K562 (cell line): Measurements from ENCODE around the gene TCF4. TPM values are rescaled to one million over a fixed set of nuclear protein-coding genes. Genes with fewer than 3 reads are reported as not detected.
A peak's percentile ranks its signal among the peaks of the same experiment; 100 is the strongest.

ENCODE experiments used
- ATAC-seq: fragments of 200-7000 bp; cut with Tn5 transposase; 3 replicates; pipeline ENCODE4 v1.9.1; 2020; ENCODE audit warnings: moderate library complexity
- BruUV-seq: library from RNA; stranded (reverse); fragments of 400-500 nt; replicated peaks from 2 replicates; lab custom pipeline; 2021; lab: Mats Ljungman, UMichigan
- CTCF ChIA-PET: fragments of 300-600 bp; formaldehyde crosslinking; extraction: SDS; loops from one replicate; lab custom pipeline; 2021; ENCODE audit warnings: low intra/inter-chr PET ratio; lab: Yijun Ruan, JAX
- POLR2A ChIA-PET: fragments of 300-600, 350-650 bp; sonication (Branson Sonifier 250); formaldehyde crosslinking; extraction: SDS; loops from one replicate; lab custom pipeline; 2021; ENCODE audit warnings: antibody characterized with exemption, inconsistent platforms; lab: Yijun Ruan, JAX
- DNase-seq, 4 experiments: peaks; one replicate each; pipeline versions ENCODE4 v3.0.0 to v3.0.0-alpha.2; 2011 to 2018; ENCODE audit warnings: low spot score in 3 of 4, mixed read lengths in 3 of 4; ENCODE audit errors: extremely low read depth in 1 of 4
- FAIRE-seq: peaks from 2 replicates; lab custom pipeline; 2011; peaks lifted over from hg19 to GRCh38; lab: Jason Lieb, UNC
- H2AFZ ChIP-seq: 2 replicates; pipeline ENCODE4 v1.6.0; 2011; ENCODE audit warnings: low read depth, low read length, control low read depth, inconsistent platforms
- H3K27ac ChIP-seq: fragments of 200-600 bp; 3 replicates; pipeline ENCODE4 v1.8.0; 2011; ENCODE audit warnings: low read depth, mild to moderate bottlenecking, control low read depth, inconsistent platforms, low read length, moderate library complexity, mixed read lengths; ENCODE audit errors: extremely low read depth
- H3K27me3 ChIP-seq, 2 experiments: fragments of 300-600 bp in 1 of 2; 2 replicates in 1 of 2; 3 replicates in 1 of 2; pipeline versions ENCODE4 v1.6.0 to v1.8.0; 2011; ENCODE audit warnings: inconsistent platforms in 2 of 2, low read length in 2 of 2, mild to moderate bottlenecking in 1 of 2, mixed read lengths in 1 of 2, moderate library complexity in 1 of 2; ENCODE audit not compliant: control insufficient read depth in 2 of 2, insufficient read depth in 2 of 2
- H3K36me3 ChIP-seq: fragments of 300-600 bp; 3 replicates; pipeline ENCODE4 v1.8.0; 2011; ENCODE audit warnings: mild to moderate bottlenecking, low read length, inconsistent platforms; ENCODE audit not compliant: control insufficient read depth, insufficient read depth
- H3K4me1 ChIP-seq, 2 experiments: fragments of 200-600 bp in 1 of 2; replicated peaks in 1 of 2; 2 replicates in 1 of 2; 3 replicates in 1 of 2; pipeline versions ENCODE4 v1.5.1 to v1.8.0; 2011; ENCODE audit warnings: inconsistent platforms in 2 of 2, low read length in 2 of 2, mild to moderate bottlenecking in 1 of 2, mixed read lengths in 1 of 2, moderate library complexity in 1 of 2; ENCODE audit not compliant: control insufficient read depth in 2 of 2, insufficient read depth in 2 of 2
- H3K4me2 ChIP-seq: 2 replicates; pipeline ENCODE4 v1.6.1; 2011; ENCODE audit warnings: low read length, control low read depth, inconsistent platforms, mixed read lengths; ENCODE audit not compliant: insufficient read depth
- H3K4me3 ChIP-seq: fragments of 200-600 bp; sonication (generic), shearing (Covaris generic); 2 replicates; pipeline ENCODE4 v1.5.1; 2016; ENCODE audit warnings: control low read depth, inconsistent platforms
- H3K79me2 ChIP-seq: fragments of 200-600 bp; 3 replicates; pipeline ENCODE4 v1.8.0; 2011; ENCODE audit warnings: low read length, inconsistent platforms; ENCODE audit not compliant: control insufficient read depth, insufficient read depth
- H3K9ac ChIP-seq, 2 experiments: 2 replicates each; pipeline versions ENCODE4 v1.6.0 to v1.6.1; 2011; ENCODE audit warnings: low read depth in 2 of 2, low read length in 2 of 2, control low read depth in 1 of 2, inconsistent platforms in 1 of 2, mild to moderate bottlenecking in 1 of 2, mixed read lengths in 1 of 2; ENCODE audit not compliant: insufficient read depth in 1 of 2
- H3K9me1 ChIP-seq: one replicate; pipeline ENCODE4 v1.6.0; 2011; ENCODE audit warnings: inconsistent platforms, mild to moderate bottlenecking, low read length, moderate library complexity; ENCODE audit not compliant: control insufficient read depth, insufficient read depth
- H3K9me3 ChIP-seq: replicated peaks from 2 replicates; pipeline ENCODE4 v1.5.1; 2011; ENCODE audit warnings: low read depth, low read length, inconsistent platforms; ENCODE audit not compliant: control insufficient read depth, insufficient read depth
- H4K20me1 ChIP-seq: replicated peaks from 2 replicates; pipeline ENCODE4 v1.6.1; 2011; ENCODE audit warnings: low read length, inconsistent platforms, mixed read lengths; ENCODE audit not compliant: control insufficient read depth, insufficient read depth
- ESRRA ChIP-seq: fragments of 450-650 bp; IDR thresholded peaks from 2 replicates; pipeline ENCODE4 v1.6.1; 2014; ENCODE audit warnings: low read depth, mild to moderate bottlenecking, moderate library complexity, borderline replicate concordance
- TCFL5 ChIP-seq: fragments of 250-450 bp; sonication (Bioruptor Pico); conservative IDR thresholded peaks from 2 replicates; pipeline ENCODE4 v1.6.1; 2021; ENCODE audit warnings: mild to moderate bottlenecking, moderate library complexity, matching md5 sums
- WGBS: fragments of 100-300 bp; shearing (Covaris generic); methylation state at CpG from one replicate; pipeline ENCODE4 v1.1.6; 2016; ENCODE audit warnings: low coverage, mixed read lengths; ENCODE audit not compliant: insufficient coverage; ENCODE audit errors: missing lambda C conversion rate; 5-methylcytosine and 5-hydroxymethylcytosine counted together
- in situ Hi-C: fragments of 300-500 bp; cut with MboI; formaldehyde crosslinking; loops from 4 replicates; pipeline ENCODE4 v1.15.0; 2018; ENCODE audit warnings: inconsistent platforms, mixed read lengths
- intact Hi-C: fragments of 100-400 bp; cut with micrococcal nuclease; formaldehyde crosslinking; loops from 2 replicates; pipeline ENCODE4 v1.14.2; 2022
- polyA plus RNA-seq, 8 experiments: library from polyadenylated mRNA; depleted of rRNA in 4 of 8; stranded (reverse) in 5 of 8; unstranded in 3 of 8; fragments of >200 nt; fragmentation: Nextera tagmentation in 2 of 8; fragmentation: Illumina TruSeq in 1 of 8; extraction: Ambion mirVana in 2 of 8; extraction: Trizol in 1 of 8; gene quantifications; 2 replicates each; pipeline versions ENCODE4 v1.2.1 to v1.2.3, GENCODE V29; 2011 to 2014; ENCODE audit warnings: inconsistent platforms in 1 of 8, missing spikeins in 1 of 8
- total RNA-seq, 7 experiments: library from RNA; depleted of rRNA in 6 of 7; stranded (reverse); fragments of >200 nt in 6 of 7; fragmentation: Illumina TruSeq in 2 of 7; extraction: Trizol in 2 of 7; gene quantifications; 2 replicates each; pipeline versions ENCODE4 v1.2.1 to v1.2.3, GENCODE V29; 2011 to 2021; ENCODE audit warnings: low replicate concordance in 1 of 7
- TF ChIP-seq, protein P1 (sequence below): fragments of 200-800 bp; sonication (Bioruptor generic); IDR thresholded peaks from 2 replicates; pipeline ENCODE4 v1.6.1; 2017; ENCODE audit warnings: missing genetic modification characterization, missing compliant biosample characterization

Gene TCF4
- total and polyA plus RNA-seq, 9 of the 15 experiments (the other 6 are each of a cell fraction or from before 2014, with no cell fraction given) = 4.8 to 24.7 (median 15.2) TPM

DNA sequence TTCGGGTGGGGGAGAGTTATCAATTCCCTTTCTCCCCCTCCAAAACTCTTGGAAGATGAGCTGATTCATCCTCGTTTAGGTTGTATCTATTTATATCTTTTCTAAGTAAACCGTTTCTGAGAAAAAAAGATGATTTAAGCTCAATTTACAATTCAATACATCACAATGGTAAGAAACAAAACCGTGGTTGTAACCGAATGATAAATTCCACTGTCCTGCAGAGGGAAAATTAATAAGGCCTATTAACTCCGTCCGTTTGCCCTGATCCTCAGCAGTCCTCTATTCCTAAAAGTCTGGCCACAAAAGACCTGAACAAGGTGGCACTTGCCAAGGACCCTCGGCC, 286.2 kb downstream of the TCF4 start:
- Histone ChIP-seq H3K27me3 (no peaks in the 10 kb centered on the region), H3K4me2 (peak overlapping the region; percentile 6; the same call in 1 of the 2 replicates), H3K4me1 (peaks cover 0 to 18% of the 10 kb centered on the region in 2 experiments; a peak in 4 of 5 replicates), H3K9ac (no peak overlapping the region), H3K79me2 (no peaks in the 10 kb centered on the region)
- in situ Hi-C loops = no loop called here
- CTCF ChIA-PET = no interaction called here
- intact Hi-C loops = no loop called here
- TF ChIP-seq ESRRA (no peak), TCFL5 (no peak)
- TF ChIP-seq, protein P1, sequence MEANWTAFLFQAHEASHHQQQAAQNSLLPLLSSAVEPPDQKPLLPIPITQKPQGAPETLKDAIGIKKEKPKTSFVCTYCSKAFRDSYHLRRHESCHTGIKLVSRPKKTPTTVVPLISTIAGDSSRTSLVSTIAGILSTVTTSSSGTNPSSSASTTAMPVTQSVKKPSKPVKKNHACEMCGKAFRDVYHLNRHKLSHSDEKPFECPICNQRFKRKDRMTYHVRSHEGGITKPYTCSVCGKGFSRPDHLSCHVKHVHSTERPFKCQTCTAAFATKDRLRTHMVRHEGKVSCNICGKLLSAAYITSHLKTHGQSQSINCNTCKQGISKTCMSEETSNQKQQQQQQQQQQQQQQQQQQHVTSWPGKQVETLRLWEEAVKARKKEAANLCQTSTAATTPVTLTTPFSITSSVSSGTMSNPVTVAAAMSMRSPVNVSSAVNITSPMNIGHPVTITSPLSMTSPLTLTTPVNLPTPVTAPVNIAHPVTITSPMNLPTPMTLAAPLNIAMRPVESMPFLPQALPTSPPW = peak; percentile 21; the same call in 1 of the 2 replicates
- TF ChIP-seq, all 486 proteins: peak for 1
- WGBS = 16% methylated on average over 5 of the region's 8 CpGs
- H3K27ac ChIP-seq = peak overlapping the region; percentile 17; the same call in 1 of the 3 replicates
- BruUV-seq = no TSS peak
- DNase-seq (peak in 2 of 4 experiments; percentile 8 to 14), FAIRE-seq (peak; percentile 61), ATAC-seq (no peak; the same call in 2 of the 3 replicates)
- peak overlapping the region; percentile 17; the same call in 1 of the 2 replicates for H2AFZ ChIP-seq
- no peak overlapping the region for H3K4me3 ChIP-seq
- no peaks in the 10 kb centered on the region for H4K20me1 ChIP-seq
- no peaks in the 10 kb centered on the region; the same call in 1 of the 2 replicates for H3K9me3 ChIP-seq
- H3K36me3 ChIP-seq = no peaks in the 10 kb centered on the region
- POLR2A ChIA-PET = interaction anchor here (0.5 to 1.8 kb wide), 4 partner anchors 14 to 107 kb away, joined by 3 to 6 read pairs (median 4); no protein-coding TSS in a partner anchor
- no peaks in the 10 kb centered on the region for H3K9me1 ChIP-seq
